Uterus (tissue), 2 donors: ENCODE measurements around the gene LMNB1.

ENCODE experiments used
- POLR2A ChIP-seq, 2 donors: fragments of 450-650 bp; IDR thresholded peaks; one replicate each; pipeline ENCODE4 v1.6.1; 2016; ENCODE audit warnings: antibody characterized with exemption in 2 of 2, mild to moderate bottlenecking in 1 of 2, moderate library complexity in 1 of 2
- TF ChIP-seq, protein P1 (sequence below), 4 experiments: fragments of 200-600 bp in 2 of 4; fragments of 450-650 bp in 2 of 4; sonication (generic) in 2 of 4; IDR thresholded peaks; one replicate each; pipeline ENCODE4 v1.5.1; 2016 to 2019; ENCODE audit warnings: antibody characterized with exemption in 4 of 4, mild to moderate bottlenecking in 2 of 4, moderate library complexity in 1 of 4

DNA sequence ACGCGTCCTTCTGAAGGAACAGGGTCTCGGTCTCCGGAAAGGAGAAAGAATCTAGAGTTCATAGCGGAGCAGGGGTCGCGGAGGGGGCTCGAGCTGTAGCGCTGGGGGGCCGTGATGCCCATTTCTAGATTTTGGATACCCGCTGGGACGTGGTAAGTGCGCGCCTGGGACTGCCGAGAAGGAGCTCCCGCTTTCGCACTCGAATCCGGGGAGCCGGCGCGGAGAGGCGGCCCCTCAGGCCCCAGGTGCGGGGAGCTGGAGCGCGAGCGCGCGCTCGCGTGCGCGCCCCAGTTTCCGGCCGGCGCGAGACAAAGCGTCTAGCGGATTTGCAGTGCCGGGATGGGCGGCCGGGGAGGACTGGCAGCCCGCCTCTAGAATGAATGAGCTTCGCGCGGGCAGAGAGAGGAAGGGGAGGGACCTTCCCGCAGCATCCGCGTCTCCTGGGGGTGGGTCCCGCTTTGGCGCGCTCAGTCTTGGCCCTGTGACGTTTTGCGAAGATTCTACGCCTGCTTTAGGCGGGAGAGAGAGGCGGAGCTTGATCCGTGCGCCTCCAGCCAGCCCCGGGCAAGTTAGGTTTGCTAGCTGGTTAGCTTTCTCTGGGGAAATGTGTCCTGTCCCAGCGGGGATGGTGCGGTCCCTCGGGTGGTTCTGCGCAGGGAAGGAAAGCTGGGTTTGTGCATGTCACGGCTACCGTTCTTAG, 1.2 kb downstream of the LMNB1 start:
- TF ChIP-seq, protein P1, sequence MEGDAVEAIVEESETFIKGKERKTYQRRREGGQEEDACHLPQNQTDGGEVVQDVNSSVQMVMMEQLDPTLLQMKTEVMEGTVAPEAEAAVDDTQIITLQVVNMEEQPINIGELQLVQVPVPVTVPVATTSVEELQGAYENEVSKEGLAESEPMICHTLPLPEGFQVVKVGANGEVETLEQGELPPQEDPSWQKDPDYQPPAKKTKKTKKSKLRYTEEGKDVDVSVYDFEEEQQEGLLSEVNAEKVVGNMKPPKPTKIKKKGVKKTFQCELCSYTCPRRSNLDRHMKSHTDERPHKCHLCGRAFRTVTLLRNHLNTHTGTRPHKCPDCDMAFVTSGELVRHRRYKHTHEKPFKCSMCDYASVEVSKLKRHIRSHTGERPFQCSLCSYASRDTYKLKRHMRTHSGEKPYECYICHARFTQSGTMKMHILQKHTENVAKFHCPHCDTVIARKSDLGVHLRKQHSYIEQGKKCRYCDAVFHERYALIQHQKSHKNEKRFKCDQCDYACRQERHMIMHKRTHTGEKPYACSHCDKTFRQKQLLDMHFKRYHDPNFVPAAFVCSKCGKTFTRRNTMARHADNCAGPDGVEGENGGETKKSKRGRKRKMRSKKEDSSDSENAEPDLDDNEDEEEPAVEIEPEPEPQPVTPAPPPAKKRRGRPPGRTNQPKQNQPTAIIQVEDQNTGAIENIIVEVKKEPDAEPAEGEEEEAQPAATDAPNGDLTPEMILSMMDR (IDR thresholded peaks at IDR 0.05) = no peak
- peak; percentile 26 to 37 for TF ChIP-seq POLR2A (IDR thresholded peaks at IDR 0.05)
